GM18520 (cell line): ENCODE results near the gene PKIB.
"Not testable (repeated sequence)": the region's sequence is repeated elsewhere in the genome, so short reads cannot be mapped to it uniquely, and the experiment has no call there.

Experiments
- ATAC-seq: cut with Tn5 transposase; IDR thresholded peaks from one replicate; pipeline ENCODE4 v1.9.1; 2021; ENCODE audit not compliant: unreplicated experiment

PKIB gene

GRCh38 chr6:122740091-122740490 lies 129.9 kb downstream of the PKIB start:
- no peak for ATAC-seq

- ATAC-seq = no peak
Measured at GRCh38 chr6:122740936-122741335, 130.7 kb downstream of the PKIB start.

DNA sequence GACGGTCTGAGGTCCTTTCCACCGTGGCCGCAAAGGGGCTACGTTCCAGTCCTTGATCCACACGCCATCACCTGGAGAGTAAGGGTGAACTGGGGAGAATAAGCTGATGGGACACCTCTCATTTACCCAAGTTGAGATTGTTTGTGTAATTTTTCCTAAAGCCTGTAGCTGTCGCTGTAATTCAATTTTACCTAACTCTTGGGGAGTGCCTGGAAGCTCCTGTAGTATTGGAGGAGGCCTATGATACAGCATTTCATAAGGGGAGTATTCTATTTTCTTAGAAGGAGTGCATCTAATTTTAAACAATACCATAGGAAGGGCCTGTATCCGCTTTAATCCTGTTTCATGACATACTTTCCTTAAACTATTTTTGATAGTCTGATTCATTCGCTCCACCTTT lies 134.0 kb downstream of the PKIB start:
- ATAC-seq = not testable (repeated sequence)

- ATAC-seq = not testable (repeated sequence)
Measured at GRCh38 chr6:122744856-122745255, 134.7 kb downstream of the PKIB start.

DNA sequence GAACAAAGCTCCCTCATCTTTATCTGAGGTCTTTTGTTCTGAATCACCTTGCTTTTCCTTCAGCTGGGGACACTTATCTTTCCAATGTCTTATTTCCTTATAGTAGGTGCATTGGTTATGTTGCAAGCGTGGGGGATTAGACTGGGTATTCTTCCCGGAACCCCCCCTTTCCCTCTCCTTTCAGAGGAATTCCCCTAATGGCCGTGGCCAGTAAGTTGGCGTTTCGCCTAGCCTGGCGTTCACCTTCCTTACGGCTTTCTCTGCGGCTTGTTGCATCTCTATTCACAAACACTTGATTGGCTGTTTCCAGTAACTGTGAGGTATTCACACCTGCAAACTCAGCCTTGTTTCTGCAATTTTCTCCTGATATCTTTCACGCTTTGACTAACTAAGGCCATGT lies 136.5 kb downstream of the PKIB start:
- ATAC-seq = no peak

DNA sequence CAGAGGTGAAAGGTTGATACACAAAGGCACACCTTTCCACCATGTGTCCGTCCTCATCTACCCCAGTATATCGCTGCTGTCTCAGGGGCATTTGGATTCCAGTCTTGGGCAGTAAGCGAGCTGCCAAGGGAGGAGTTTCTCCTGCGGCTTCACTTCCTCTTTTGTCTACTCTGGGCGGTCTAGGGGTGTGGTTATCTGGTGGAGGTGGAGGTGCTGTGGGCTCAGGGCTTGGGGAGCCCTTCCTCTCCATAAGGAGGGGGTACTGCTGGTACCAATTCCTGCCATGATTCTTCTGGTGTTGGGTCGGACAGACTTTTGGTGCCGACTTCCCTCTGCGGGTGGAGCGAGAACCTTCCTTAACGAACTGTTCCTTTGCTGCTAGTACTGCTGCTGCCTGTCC lies 137.4 kb downstream of the PKIB start:
- no peak for ATAC-seq

GRCh38 chr6:122748945-122749344 lies 138.7 kb downstream of the PKIB start:
- ATAC-seq = not testable (repeated sequence)

GRCh38 chr6:122749451-122750050 lies 139.3 kb downstream of the PKIB start:
- no peak for ATAC-seq

- peak; percentile 88 for ATAC-seq
Measured at GRCh38 chr6:122751326-122751725, 141.1 kb downstream of the PKIB start.

DNA sequence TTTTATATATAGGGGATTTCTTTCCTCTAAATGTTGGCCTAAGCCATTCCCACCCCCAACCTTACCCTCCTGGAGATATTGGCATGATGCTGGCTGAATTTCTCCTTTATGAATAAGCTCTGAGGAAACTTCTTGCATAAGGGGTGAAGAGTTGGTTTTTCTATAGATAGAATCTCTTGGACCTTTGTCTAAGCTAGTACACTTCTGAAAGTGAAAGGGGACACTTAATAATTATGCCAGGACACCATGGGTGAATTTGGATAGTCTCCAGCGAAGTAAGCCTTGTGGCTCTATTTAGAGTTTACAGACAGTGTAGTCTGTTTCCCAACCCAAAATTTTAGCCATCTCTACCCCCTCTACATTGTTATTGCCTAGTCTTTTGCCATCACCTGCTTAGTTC lies 142.3 kb downstream of the PKIB start:
- ATAC-seq = no peak

- no peak for ATAC-seq
Measured at GRCh38 chr6:122753000-122753687, 142.9 kb downstream of the PKIB start.

DNA sequence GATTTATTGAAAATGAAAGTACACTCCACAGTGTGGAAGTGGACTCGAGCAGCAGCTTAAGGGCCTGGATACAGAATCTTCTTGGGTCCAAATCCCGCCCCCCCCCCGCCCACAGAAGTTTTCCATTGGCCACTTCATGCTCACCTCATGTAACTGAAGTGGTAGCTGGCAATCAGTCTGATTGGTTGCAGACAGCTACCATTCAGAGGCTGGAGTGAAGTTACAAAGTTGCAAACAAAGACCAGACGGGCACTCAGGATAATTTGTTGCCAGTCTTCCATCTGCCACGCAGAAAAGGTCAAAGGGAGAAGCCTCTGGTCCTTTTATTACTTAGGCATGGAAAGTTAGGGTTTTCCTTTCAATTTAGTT lies 143.5 kb downstream of the PKIB start:
- no peak for ATAC-seq

DNA sequence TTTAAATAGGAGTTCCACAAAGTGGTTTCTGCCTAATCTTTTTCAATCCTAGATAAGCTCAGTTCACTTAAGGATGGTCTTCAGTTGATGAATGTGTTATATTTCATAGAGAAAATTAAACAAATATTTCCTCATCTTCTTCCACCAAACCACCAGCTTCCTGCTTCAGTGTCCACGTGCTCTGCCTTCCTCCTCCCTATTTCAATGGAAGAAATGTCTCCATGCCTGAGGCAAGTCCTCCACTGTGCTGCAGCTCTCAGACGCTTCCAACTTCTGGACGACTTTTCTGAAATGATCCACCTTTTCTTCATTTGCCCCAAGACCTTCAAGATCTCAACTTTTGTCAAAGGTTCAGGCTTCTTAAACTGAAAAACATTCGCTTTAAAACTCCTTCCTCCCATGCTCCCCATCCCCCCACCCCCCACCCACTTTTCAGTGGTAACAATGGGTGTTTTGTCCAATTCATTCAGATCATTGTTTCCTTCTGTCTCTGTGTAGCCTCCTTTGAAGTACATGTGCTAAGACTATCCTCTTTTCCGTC lies 144.1 kb downstream of the PKIB start:
- no peak for ATAC-seq

- no peak for ATAC-seq
Measured at GRCh38 chr6:122755901-122756300, 145.7 kb downstream of the PKIB start.

- ATAC-seq = peak; percentile 100
Measured at GRCh38 chr6:122758927-122759334, 148.7 kb downstream of the PKIB start.

- no peak for ATAC-seq
Measured at GRCh38 chr6:122760330-122760729, 150.1 kb downstream of the PKIB start.

- no peak for ATAC-seq
Measured at GRCh38 chr6:122766256-122766655, 156.1 kb downstream of the PKIB start.

GRCh38 chr6:122770835-122771601 lies 160.8 kb downstream of the PKIB start:
- ATAC-seq = no peak

GRCh38 chr6:122772724-122773415 lies 162.7 kb downstream of the PKIB start:
- no peak for ATAC-seq
